Ishikawa (cell line): ENCODE data around the gene TREH.
A peak's percentile ranks its signal among the peaks of the same experiment; 100 is the strongest.

Experiments used
- CEBPB ChIP-seq: IDR thresholded peaks from 2 replicates; pipeline ENCODE4 v1.6.1; 2012
- CREB1 ChIP-seq: IDR thresholded peaks from 2 replicates; pipeline ENCODE4 v1.6.1; 2012; ENCODE audit warnings: low read depth
- EGR1 ChIP-seq: IDR thresholded peaks from 2 replicates; pipeline ENCODE4 v1.6.1; 2012
- EP300 ChIP-seq: IDR thresholded peaks from 2 replicates; pipeline ENCODE4 v1.6.1; 2012; ENCODE audit warnings: borderline replicate concordance
- FOXM1 ChIP-seq: IDR thresholded peaks from 2 replicates; pipeline ENCODE4 v1.6.1; 2012; ENCODE audit warnings: low read depth, borderline replicate concordance
- NFIC ChIP-seq: IDR thresholded peaks from 2 replicates; pipeline ENCODE4 v1.6.1; 2012
- RAD21 ChIP-seq: IDR thresholded peaks from 2 replicates; pipeline ENCODE4 v1.6.1; 2012; ENCODE audit warnings: low read depth
- TAF1 ChIP-seq: IDR thresholded peaks from 2 replicates; pipeline ENCODE4 v1.6.1; 2012; ENCODE audit warnings: low read depth, mild to moderate bottlenecking
- TCF12 ChIP-seq: IDR thresholded peaks from 2 replicates; pipeline ENCODE4 v1.6.1; 2012; ENCODE audit warnings: low read depth
- TEAD4 ChIP-seq: IDR thresholded peaks from 2 replicates; pipeline ENCODE4 v1.6.1; 2012
- YY1 ChIP-seq: IDR thresholded peaks from 2 replicates; pipeline ENCODE4 v1.6.1; 2012; ENCODE audit warnings: low read depth
- ZBTB7A ChIP-seq: IDR thresholded peaks from 2 replicates; pipeline ENCODE4 v1.6.1; 2012; ENCODE audit warnings: low read depth
- TF ChIP-seq, protein P1 (sequence below): IDR thresholded peaks from 2 replicates; pipeline ENCODE4 v1.6.1; 2012
- TF ChIP-seq, protein P2 (sequence below): IDR thresholded peaks from 2 replicates; pipeline ENCODE4 v1.6.1; 2012
- TF ChIP-seq, protein P3 (sequence below): IDR thresholded peaks from 2 replicates; pipeline ENCODE4 v1.6.1; 2012; ENCODE audit warnings: low read depth, mild to moderate bottlenecking

TREH gene

GRCh38 chr11:118610773-118611432, 68.5 kb downstream of the TREH start:
- TF ChIP-seq NFIC = peak; percentile 20; the same call in 1 of the 2 replicates
- TF ChIP-seq ZBTB7A = no peak; the same call in 1 of the 2 replicates
- TF ChIP-seq FOXM1 = no peak
- TF ChIP-seq EP300 = no peak
- TF ChIP-seq, protein P1, sequence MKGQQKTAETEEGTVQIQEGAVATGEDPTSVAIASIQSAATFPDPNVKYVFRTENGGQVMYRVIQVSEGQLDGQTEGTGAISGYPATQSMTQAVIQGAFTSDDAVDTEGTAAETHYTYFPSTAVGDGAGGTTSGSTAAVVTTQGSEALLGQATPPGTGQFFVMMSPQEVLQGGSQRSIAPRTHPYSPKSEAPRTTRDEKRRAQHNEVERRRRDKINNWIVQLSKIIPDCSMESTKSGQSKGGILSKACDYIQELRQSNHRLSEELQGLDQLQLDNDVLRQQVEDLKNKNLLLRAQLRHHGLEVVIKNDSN = no peak
- TF ChIP-seq, protein P2, sequence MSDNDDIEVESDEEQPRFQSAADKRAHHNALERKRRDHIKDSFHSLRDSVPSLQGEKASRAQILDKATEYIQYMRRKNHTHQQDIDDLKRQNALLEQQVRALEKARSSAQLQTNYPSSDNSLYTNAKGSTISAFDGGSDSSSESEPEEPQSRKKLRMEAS = peak; percentile 32; the same call in 1 of the 2 replicates
- peak; percentile 61 for TF ChIP-seq RAD21
- no peak; the same call in 1 of the 2 replicates for TF ChIP-seq TAF1
- TF ChIP-seq TEAD4 = no peak
- no peak for TF ChIP-seq EGR1
- TF ChIP-seq, protein P3, sequence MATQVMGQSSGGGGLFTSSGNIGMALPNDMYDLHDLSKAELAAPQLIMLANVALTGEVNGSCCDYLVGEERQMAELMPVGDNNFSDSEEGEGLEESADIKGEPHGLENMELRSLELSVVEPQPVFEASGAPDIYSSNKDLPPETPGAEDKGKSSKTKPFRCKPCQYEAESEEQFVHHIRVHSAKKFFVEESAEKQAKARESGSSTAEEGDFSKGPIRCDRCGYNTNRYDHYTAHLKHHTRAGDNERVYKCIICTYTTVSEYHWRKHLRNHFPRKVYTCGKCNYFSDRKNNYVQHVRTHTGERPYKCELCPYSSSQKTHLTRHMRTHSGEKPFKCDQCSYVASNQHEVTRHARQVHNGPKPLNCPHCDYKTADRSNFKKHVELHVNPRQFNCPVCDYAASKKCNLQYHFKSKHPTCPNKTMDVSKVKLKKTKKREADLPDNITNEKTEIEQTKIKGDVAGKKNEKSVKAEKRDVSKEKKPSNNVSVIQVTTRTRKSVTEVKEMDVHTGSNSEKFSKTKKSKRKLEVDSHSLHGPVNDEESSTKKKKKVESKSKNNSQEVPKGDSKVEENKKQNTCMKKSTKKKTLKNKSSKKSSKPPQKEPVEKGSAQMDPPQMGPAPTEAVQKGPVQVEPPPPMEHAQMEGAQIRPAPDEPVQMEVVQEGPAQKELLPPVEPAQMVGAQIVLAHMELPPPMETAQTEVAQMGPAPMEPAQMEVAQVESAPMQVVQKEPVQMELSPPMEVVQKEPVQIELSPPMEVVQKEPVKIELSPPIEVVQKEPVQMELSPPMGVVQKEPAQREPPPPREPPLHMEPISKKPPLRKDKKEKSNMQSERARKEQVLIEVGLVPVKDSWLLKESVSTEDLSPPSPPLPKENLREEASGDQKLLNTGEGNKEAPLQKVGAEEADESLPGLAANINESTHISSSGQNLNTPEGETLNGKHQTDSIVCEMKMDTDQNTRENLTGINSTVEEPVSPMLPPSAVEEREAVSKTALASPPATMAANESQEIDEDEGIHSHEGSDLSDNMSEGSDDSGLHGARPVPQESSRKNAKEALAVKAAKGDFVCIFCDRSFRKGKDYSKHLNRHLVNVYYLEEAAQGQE = no peak
- TF ChIP-seq CREB1 = no peak
- no peak for TF ChIP-seq YY1
- no peak for TF ChIP-seq TCF12
- no peak for TF ChIP-seq CEBPB

GRCh38 chr11:118610225-118610772, 69.2 kb downstream of the TREH start:
- TF ChIP-seq ZBTB7A (peak; percentile 78), TCF12 (no peak)

DNA sequence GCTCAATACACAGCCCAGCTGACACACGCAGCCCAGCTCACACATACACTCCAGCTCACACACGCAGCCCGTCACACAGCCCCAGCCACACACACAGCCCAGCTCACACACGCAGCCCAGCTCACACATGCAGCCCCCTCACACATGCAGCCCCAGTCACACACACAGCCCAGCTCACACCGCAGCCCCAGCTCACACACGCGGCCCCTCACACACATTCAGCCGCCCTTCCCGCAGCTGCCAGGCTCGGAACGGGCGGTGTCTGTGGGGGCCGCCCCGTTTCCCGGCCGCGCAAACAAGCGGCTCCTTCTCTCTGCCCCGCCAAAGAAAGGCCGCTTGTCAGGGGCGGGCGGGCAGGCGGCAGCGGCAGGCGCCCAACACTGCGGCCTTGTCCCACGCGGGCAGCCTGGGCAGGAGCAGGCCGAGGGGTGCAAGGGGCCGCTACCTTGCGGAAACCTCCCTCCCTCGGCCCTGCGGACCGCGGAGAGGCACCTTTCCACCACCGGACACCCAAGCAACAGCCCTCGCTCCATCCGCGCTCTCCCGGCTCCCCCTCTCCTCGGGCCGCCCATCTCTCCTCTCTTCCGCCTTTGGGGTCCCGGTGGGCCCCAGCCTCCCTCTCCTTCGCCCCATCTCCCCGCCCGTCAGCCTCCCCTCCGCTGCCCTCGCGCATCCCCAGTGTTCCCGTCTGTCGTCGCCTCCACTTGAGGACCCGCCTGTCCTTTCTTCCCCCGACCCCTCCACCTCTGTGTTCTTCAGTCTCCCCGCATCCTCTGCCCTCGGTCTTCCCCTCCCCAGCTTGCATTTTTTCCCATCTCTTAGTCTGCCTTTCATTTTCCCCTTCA, 69.8 kb downstream of the TREH start:
- TF ChIP-seq ZBTB7A (no peak), CREB1 (no peak), EP300 (no peak), TCF12 (no peak), TAF1 (no peak)
- TF ChIP-seq, protein P2 = no peak
- TF ChIP-seq, protein P1 = no peak

DNA sequence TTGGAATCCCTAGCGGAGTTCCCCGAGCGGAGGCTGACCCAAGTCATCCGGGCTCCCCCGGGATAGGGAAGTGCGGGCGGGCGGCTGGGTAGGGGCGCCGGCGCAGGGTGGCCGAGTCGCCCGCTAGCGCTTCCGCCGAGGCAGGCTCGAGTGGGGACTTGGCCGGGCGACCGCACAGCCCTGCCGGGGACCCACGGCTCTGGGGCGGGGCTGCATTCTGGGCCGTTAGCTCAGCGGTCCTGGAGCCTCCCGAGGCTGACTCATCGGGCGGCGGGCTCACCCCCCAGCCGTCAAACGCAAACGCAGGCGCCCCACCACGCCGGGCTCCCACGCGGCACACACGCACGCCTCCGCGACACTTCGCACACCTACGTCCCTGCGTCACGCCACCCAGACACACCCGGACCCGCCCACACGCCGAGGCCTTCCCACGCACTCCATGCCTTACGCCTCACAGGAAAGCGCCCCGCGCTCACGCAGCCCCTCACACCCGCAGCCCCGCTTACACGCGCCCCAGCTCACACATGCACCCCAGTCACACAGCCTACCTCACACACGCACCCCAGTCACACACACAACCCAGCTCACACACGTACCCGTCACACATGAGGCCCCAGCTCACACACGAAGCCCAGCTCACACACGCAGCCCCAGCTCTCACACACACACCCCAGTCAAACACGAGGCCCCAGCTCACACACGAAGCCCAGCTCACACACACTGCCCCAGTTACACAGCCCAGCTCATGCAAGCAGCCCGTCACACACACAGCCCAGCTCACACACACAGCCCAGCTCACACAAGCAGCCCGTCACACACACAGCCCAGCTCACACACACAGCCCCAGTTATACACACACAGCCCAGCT, 70.9 kb downstream of the TREH start:
- TF ChIP-seq, protein P2 = peak; percentile 92
- 0 out of 2 replicates have a peak, but pooled peaks have one; percentile 15 for TF ChIP-seq YY1
- TF ChIP-seq ZBTB7A = no peak
- TF ChIP-seq TAF1 = no peak
- TF ChIP-seq, protein P3 = no peak
- TF ChIP-seq FOXM1 = no peak
- TF ChIP-seq EGR1 = peak; percentile 89
